GM21619 (cell line): ENCODE data around the gene CYTIP.
A peak's percentile ranks its signal among the peaks of the same experiment; 100 is the strongest.
"Not testable (repeated sequence)": the region's sequence is repeated elsewhere in the genome, so short reads cannot be mapped to it uniquely, and the experiment has no call there.

Experiments used
- ATAC-seq: cut with Tn5 transposase; IDR thresholded peaks from one replicate; pipeline ENCODE4 v1.9.1; 2021; ENCODE audit not compliant: unreplicated experiment

CYTIP gene

GRCh38 chr2:157427003-157427921 is 16.6 kb downstream of the CYTIP start:
- ATAC-seq, result no peak

- no peak for ATAC-seq
Measured at GRCh38 chr2:157426477-157426994, 17.4 kb downstream of the CYTIP start.

- no peak for ATAC-seq
Measured at GRCh38 chr2:157424374-157424773, 19.5 kb downstream of the CYTIP start.

GRCh38 chr2:157421964-157422363 is 21.9 kb downstream of the CYTIP start:
- no peak for ATAC-seq

GRCh38 chr2:157421331-157421944 is 22.5 kb downstream of the CYTIP start:
- ATAC-seq, result no peak

- peak; percentile 46 for ATAC-seq
Measured at GRCh38 chr2:157420771-157421323, 23.0 kb downstream of the CYTIP start.

- ATAC-seq, result no peak
Measured at GRCh38 chr2:157419031-157419575, 24.8 kb downstream of the CYTIP start.

- ATAC-seq, result no peak
Measured at GRCh38 chr2:157418239-157418641, 25.6 kb downstream of the CYTIP start.

- no peak for ATAC-seq
Measured at GRCh38 chr2:157415591-157416101, 28.2 kb downstream of the CYTIP start.

- ATAC-seq, result peak; percentile 22
Measured at GRCh38 chr2:157414050-157414449, 29.8 kb downstream of the CYTIP start.

- peak; percentile 88 for ATAC-seq
Measured at GRCh38 chr2:157413326-157414035, 30.4 kb downstream of the CYTIP start.

- no peak for ATAC-seq
Measured at GRCh38 chr2:157411624-157412336, 32.1 kb downstream of the CYTIP start.

GRCh38 chr2:157405398-157405797 is 38.5 kb downstream of the CYTIP start:
- ATAC-seq, result not testable (repeated sequence)

- ATAC-seq, result peak; percentile 99
Measured at GRCh38 chr2:157404363-157404762, 39.5 kb downstream of the CYTIP start.

GRCh38 chr2:157402801-157403485 is 40.9 kb downstream of the CYTIP start:
- ATAC-seq, result not testable (repeated sequence)

GRCh38 chr2:157395811-157396210 is 48.1 kb downstream of the CYTIP start:
- no peak for ATAC-seq

GRCh38 chr2:157394928-157395327 is 49.0 kb downstream of the CYTIP start:
- ATAC-seq, result no peak

GRCh38 chr2:157393348-157393747 is 50.5 kb downstream of the CYTIP start:
- ATAC-seq, result no peak

- ATAC-seq, result no peak
Measured at GRCh38 chr2:157388827-157389226, 55.1 kb downstream of the CYTIP start.
